Measurements from ENCODE around the gene TRDN.

GRCh38 chr6:123547216-123547978 lies 89.4 kb downstream of the TRDN start:
- TF ChIP-seq CREB5 (CRISPR knock-in tag; IDR thresholded peaks at IDR 0.05; ENCODE audit: low read depth): no peak
- TF ChIP-seq, protein P1, sequence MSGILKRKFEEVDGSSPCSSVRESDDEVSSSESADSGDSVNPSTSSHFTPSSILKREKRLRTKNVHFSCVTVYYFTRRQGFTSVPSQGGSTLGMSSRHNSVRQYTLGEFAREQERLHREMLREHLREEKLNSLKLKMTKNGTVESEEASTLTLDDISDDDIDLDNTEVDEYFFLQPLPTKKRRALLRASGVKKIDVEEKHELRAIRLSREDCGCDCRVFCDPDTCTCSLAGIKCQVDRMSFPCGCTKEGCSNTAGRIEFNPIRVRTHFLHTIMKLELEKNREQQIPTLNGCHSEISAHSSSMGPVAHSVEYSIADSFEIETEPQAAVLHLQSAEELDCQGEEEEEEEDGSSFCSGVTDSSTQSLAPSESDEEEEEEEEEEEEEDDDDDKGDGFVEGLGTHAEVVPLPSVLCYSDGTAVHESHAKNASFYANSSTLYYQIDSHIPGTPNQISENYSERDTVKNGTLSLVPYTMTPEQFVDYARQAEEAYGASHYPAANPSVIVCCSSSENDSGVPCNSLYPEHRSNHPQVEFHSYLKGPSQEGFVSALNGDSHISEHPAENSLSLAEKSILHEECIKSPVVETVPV (CRISPR knock-in tag; IDR thresholded peaks at IDR 0.05): no peak
- TF ChIP-seq ZFP30 (CRISPR knock-in tag; IDR thresholded peaks at IDR 0.05): no peak
- no peak for TF ChIP-seq PPARA (CRISPR knock-in tag; IDR thresholded peaks at IDR 0.05; ENCODE audit: borderline replicate concordance)
- TF ChIP-seq ZFP3 (CRISPR knock-in tag; IDR thresholded peaks at IDR 0.05): no peak
- TF ChIP-seq, protein P2, sequence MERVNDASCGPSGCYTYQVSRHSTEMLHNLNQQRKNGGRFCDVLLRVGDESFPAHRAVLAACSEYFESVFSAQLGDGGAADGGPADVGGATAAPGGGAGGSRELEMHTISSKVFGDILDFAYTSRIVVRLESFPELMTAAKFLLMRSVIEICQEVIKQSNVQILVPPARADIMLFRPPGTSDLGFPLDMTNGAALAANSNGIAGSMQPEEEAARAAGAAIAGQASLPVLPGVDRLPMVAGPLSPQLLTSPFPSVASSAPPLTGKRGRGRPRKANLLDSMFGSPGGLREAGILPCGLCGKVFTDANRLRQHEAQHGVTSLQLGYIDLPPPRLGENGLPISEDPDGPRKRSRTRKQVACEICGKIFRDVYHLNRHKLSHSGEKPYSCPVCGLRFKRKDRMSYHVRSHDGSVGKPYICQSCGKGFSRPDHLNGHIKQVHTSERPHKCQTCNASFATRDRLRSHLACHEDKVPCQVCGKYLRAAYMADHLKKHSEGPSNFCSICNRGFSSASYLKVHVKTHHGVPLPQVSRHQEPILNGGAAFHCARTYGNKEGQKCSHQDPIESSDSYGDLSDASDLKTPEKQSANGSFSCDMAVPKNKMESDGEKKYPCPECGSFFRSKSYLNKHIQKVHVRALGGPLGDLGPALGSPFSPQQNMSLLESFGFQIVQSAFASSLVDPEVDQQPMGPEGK (CRISPR knock-in tag; IDR thresholded peaks at IDR 0.05; ENCODE audit: borderline replicate concordance): no peak
- no peak for TF ChIP-seq TCF4 (CRISPR knock-in tag; IDR thresholded peaks at IDR 0.05; ENCODE audit: borderline replicate concordance)
- no peak for TF ChIP-seq ZC3H10 (CRISPR knock-in tag; IDR thresholded peaks at IDR 0.05)
- TF ChIP-seq RARB (CRISPR knock-in tag; IDR thresholded peaks at IDR 0.05): no peak
- no peak for TF ChIP-seq ZNF8 (CRISPR knock-in tag; IDR thresholded peaks at IDR 0.05)
- TF ChIP-seq ZNF565 (CRISPR knock-in tag; conservative IDR thresholded peaks at IDR 0.05; ENCODE audit: low read depth): no peak

Data from SK-N-SH treated with all-trans-retinoic acid at 6 μM for 48 hours (cell line).